Mesenchymal stem cell (in vitro differentiated cells and primary cell): ENCODE measurements around the gene ZYX.

Experiments used
- DNase-seq: peaks from one replicate; pipeline ENCODE4 v3.0.0-alpha.2; 2013
- H2AFZ ChIP-seq: one replicate; pipeline ENCODE4 v1.6.1; 2013; ENCODE audit warnings: low read depth, mild to moderate bottlenecking, control low read depth, inconsistent platforms, low read length, moderate library complexity
- H2AK5ac ChIP-seq: 2 replicates; pipeline ENCODE4 v1.6.1; 2013; ENCODE audit warnings: low read length, moderate library complexity, mild to moderate bottlenecking, inconsistent platforms; ENCODE audit not compliant: severe bottlenecking
- H2BK120ac ChIP-seq: one replicate; pipeline ENCODE4 v1.6.1; 2013; ENCODE audit warnings: low read depth, mild to moderate bottlenecking, inconsistent platforms, low read length, moderate library complexity
- H2BK12ac ChIP-seq, 2 experiments: one replicate each; pipeline ENCODE4 v1.6.1; 2013; ENCODE audit warnings: inconsistent platforms in 2 of 2, low read length in 2 of 2, mild to moderate bottlenecking in 2 of 2, moderate library complexity in 2 of 2, control low read depth in 1 of 2
- H2BK15ac ChIP-seq: one replicate; pipeline ENCODE4 v1.6.1; 2013; ENCODE audit warnings: mild to moderate bottlenecking, low read depth, inconsistent platforms; ENCODE audit not compliant: poor library complexity, severe bottlenecking
- H2BK5ac ChIP-seq: 2 replicates; pipeline ENCODE4 v1.6.1; 2013; ENCODE audit warnings: low read depth, mild to moderate bottlenecking, low read length, control low read depth, inconsistent platforms; ENCODE audit not compliant: poor library complexity, severe bottlenecking
- H3K14ac ChIP-seq, 2 experiments: one replicate each; pipeline ENCODE4 v1.6.1; 2013; ENCODE audit warnings: inconsistent platforms in 2 of 2, low read length in 2 of 2, control low read depth in 1 of 2, mild to moderate bottlenecking in 1 of 2, moderate library complexity in 1 of 2
- H3K18ac ChIP-seq, 2 experiments: one replicate each; pipeline ENCODE4 v1.6.1; 2013; ENCODE audit warnings: inconsistent platforms in 2 of 2, low read length in 2 of 2, control low read depth in 1 of 2, low read depth in 1 of 2, mild to moderate bottlenecking in 1 of 2
- H3K23ac ChIP-seq, 2 experiments: one replicate each; pipeline ENCODE4 v1.6.1; 2013; ENCODE audit warnings: inconsistent platforms in 2 of 2, low read length in 2 of 2, mild to moderate bottlenecking in 2 of 2, moderate library complexity in 2 of 2, control low read depth in 1 of 2
- H3K27ac ChIP-seq: 2 replicates; pipeline ENCODE4 v1.5.1; 2013; ENCODE audit warnings: mild to moderate bottlenecking, moderate library complexity, low read length, control low read depth, inconsistent platforms; ENCODE audit not compliant: poor library complexity, severe bottlenecking
- H3K27me3 ChIP-seq, 2 experiments: 2 replicates each; pipeline versions ENCODE4 v1.6.1 to v1.7.0; 2013; ENCODE audit warnings: low read length in 2 of 2, mild to moderate bottlenecking in 2 of 2, moderate library complexity in 2 of 2, control low read depth in 1 of 2, inconsistent platforms in 1 of 2; ENCODE audit not compliant: control insufficient read depth in 1 of 2, insufficient read depth in 1 of 2
- H3K36me3 ChIP-seq, 2 experiments: 2 replicates each; pipeline versions ENCODE4 v1.6.1 to v1.7.0; 2013; ENCODE audit warnings: low read length in 2 of 2, control low read depth in 1 of 2, inconsistent platforms in 1 of 2, low read depth in 1 of 2, mild to moderate bottlenecking in 1 of 2; ENCODE audit not compliant: insufficient read depth in 2 of 2, control insufficient read depth in 1 of 2
- H3K4ac ChIP-seq, 2 experiments: one replicate each; pipeline ENCODE4 v1.6.1; 2013; ENCODE audit warnings: inconsistent platforms in 2 of 2, low read length in 2 of 2, mild to moderate bottlenecking in 2 of 2, moderate library complexity in 2 of 2, control low read depth in 1 of 2, low read depth in 1 of 2
- H3K4me1 ChIP-seq: 2 replicates; pipeline ENCODE4 v1.6.1; 2013; ENCODE audit warnings: low read depth, low read length, control low read depth; ENCODE audit not compliant: control insufficient read depth, insufficient read depth
- H3K4me2 ChIP-seq: 2 replicates; pipeline ENCODE4 v1.6.1; 2013; ENCODE audit warnings: low read length, mild to moderate bottlenecking, inconsistent platforms; ENCODE audit not compliant: poor library complexity, severe bottlenecking
- H3K4me3 ChIP-seq, 2 experiments: 2 replicates each; pipeline versions ENCODE4 v1.5.1 to v1.7.0; 2013; ENCODE audit warnings: low read length in 2 of 2, mild to moderate bottlenecking in 2 of 2, control low read depth in 1 of 2, low read depth in 1 of 2; ENCODE audit not compliant: insufficient read depth in 1 of 2
- H3K79me1 ChIP-seq: replicated peaks from 2 replicates; pipeline ENCODE4 v1.6.1; 2013; ENCODE audit warnings: mild to moderate bottlenecking, control low read depth, low read length, inconsistent platforms; ENCODE audit not compliant: poor library complexity, severe bottlenecking
- H3K9ac ChIP-seq: 2 replicates; pipeline ENCODE4 v1.7.0; 2013; ENCODE audit warnings: mild to moderate bottlenecking, low read length, moderate library complexity
- H3K9me3 ChIP-seq: 2 replicates; pipeline ENCODE4 v1.7.0; 2013; ENCODE audit warnings: mild to moderate bottlenecking, low read length; ENCODE audit not compliant: control insufficient read depth
- H4K8ac ChIP-seq: one replicate; pipeline ENCODE4 v1.6.1; 2013; ENCODE audit warnings: inconsistent platforms, mild to moderate bottlenecking, low read length, moderate library complexity
- H4K91ac ChIP-seq: one replicate; pipeline ENCODE4 v1.6.1; 2013; ENCODE audit warnings: mild to moderate bottlenecking, low read length, inconsistent platforms
- WGBS: methylation state at CpG from one replicate; pipeline ENCODE4 v1.1.7; 2013; ENCODE audit warnings: mixed read lengths; 5-methylcytosine and 5-hydroxymethylcytosine counted together

Gene ZYX

GRCh38 chr7:143388051-143388450 is 6.9 kb downstream of the ZYX start:
- Histone ChIP-seq H4K8ac (no peak overlapping the region), H3K4me2 (no peak overlapping the region), H2BK120ac (no peak overlapping the region), H3K79me1 (peaks cover 9% of the 10 kb centered on the region), H3K9ac (peak overlapping the region; percentile 98), H3K9me3 (no peaks in the 10 kb centered on the region), H4K91ac (no peak overlapping the region), H2BK5ac (no peak overlapping the region), H2BK15ac (no peak overlapping the region), H2AK5ac (no peak overlapping the region), H3K27me3 (no peaks in the 10 kb centered on the region), H3K27ac (no peak overlapping the region), H3K18ac (no peak overlapping the region), H3K14ac (no peak overlapping the region), H3K4me3 (no peak overlapping the region), H3K4ac (no peak overlapping the region), H2BK12ac (no peak overlapping the region), H3K4me1 (peaks cover 68% of the 10 kb centered on the region), H2AFZ (no peak overlapping the region), H3K36me3 (peaks cover 84 to 89% of the 10 kb centered on the region in 2 experiments), H3K23ac (no peak overlapping the region)
- no peak for DNase-seq
- 91% methylated on average over 10 of the region's 10 CpGs for WGBS

- Histone ChIP-seq H2BK15ac (no peak overlapping the region), H3K36me3 (peaks cover 83 to 89% of the 10 kb centered on the region in 2 experiments), H4K91ac (no peak overlapping the region), H3K9me3 (no peaks in the 10 kb centered on the region), H4K8ac (no peak overlapping the region), H2BK120ac (no peak overlapping the region), H3K27ac (no peak overlapping the region), H3K4me3 (no peak overlapping the region), H2BK5ac (no peak overlapping the region), H2AK5ac (no peak overlapping the region), H3K79me1 (peaks cover 9% of the 10 kb centered on the region), H2BK12ac (no peak overlapping the region), H3K4ac (no peak overlapping the region), H3K4me1 (peaks cover 62% of the 10 kb centered on the region), H3K4me2 (no peak overlapping the region), H3K9ac (peak overlapping the region; percentile 92), H3K23ac (no peak overlapping the region), H3K18ac (no peak overlapping the region), H2AFZ (no peak overlapping the region), H3K14ac (no peak overlapping the region), H3K27me3 (no peaks in the 10 kb centered on the region)
- 97% methylated on average over 28 of the region's 28 CpGs for WGBS
- DNase-seq: no peak
Measured at GRCh38 chr7:143388491-143389101, 7.5 kb downstream of the ZYX start.

- no peak overlapping the region for H3K18ac ChIP-seq
- H2BK15ac ChIP-seq: no peak overlapping the region
- H4K8ac ChIP-seq: no peak overlapping the region
- no peak overlapping the region for H3K14ac ChIP-seq
- no peak overlapping the region for H3K4ac ChIP-seq
- H3K4me2 ChIP-seq: no peak overlapping the region
- H3K9ac ChIP-seq: peak overlapping the region; percentile 92
- no peak overlapping the region for H3K27ac ChIP-seq
- peak overlapping the region in 1 of 2 experiments; percentile 32 for H3K4me3 ChIP-seq
- peaks cover 79 to 84% of the 10 kb centered on the region in 2 experiments for H3K36me3 ChIP-seq
- no peak overlapping the region for H2AK5ac ChIP-seq
- no peak for DNase-seq
- no peaks in the 10 kb centered on the region for H3K27me3 ChIP-seq
- 97% methylated on average over 15 of the region's 15 CpGs for WGBS
- H2BK120ac ChIP-seq: no peak overlapping the region
- no peak overlapping the region for H2AFZ ChIP-seq
- H3K9me3 ChIP-seq: no peaks in the 10 kb centered on the region
- no peak overlapping the region for H4K91ac ChIP-seq
- H3K4me1 ChIP-seq: peaks cover 56% of the 10 kb centered on the region
- H3K23ac ChIP-seq: no peak overlapping the region
- H2BK5ac ChIP-seq: no peak overlapping the region
- peaks cover 9% of the 10 kb centered on the region for H3K79me1 ChIP-seq
- H2BK12ac ChIP-seq: no peak overlapping the region
Measured at GRCh38 chr7:143389316-143390103, 8.4 kb downstream of the ZYX start.

GRCh38 chr7:143390104-143390772 is 9.1 kb downstream of the ZYX start:
- Histone ChIP-seq H2BK15ac (no peak overlapping the region), H2AK5ac (no peak overlapping the region), H3K4me2 (no peak overlapping the region), H3K4me1 (peaks cover 49% of the 10 kb centered on the region), H2BK120ac (no peak overlapping the region), H3K18ac (no peak overlapping the region), H4K8ac (no peak overlapping the region), H2AFZ (no peak overlapping the region), H2BK12ac (no peak overlapping the region), H2BK5ac (no peak overlapping the region), H3K9me3 (no peaks in the 10 kb centered on the region), H3K27me3 (no peaks in the 10 kb centered on the region), H3K27ac (no peak overlapping the region), H3K14ac (no peak overlapping the region), H3K9ac (peak overlapping the region; percentile 92), H3K79me1 (peaks cover 9% of the 10 kb centered on the region), H3K36me3 (peaks cover 72 to 76% of the 10 kb centered on the region in 2 experiments), H3K23ac (no peak overlapping the region), H3K4ac (no peak overlapping the region), H4K91ac (no peak overlapping the region), H3K4me3 (peak overlapping the region in 1 of 2 experiments; percentile 32)
- WGBS: 94% methylated on average over 10 of the region's 10 CpGs
- DNase-seq: no peak
